Small intestine (tissue), 7 donors: ENCODE results near the gene PTPRG. TPM values are rescaled to one million over a fixed set of nuclear protein-coding genes. Genes with fewer than 3 reads are reported as not detected.

Source experiments
- DNase-seq, 2 donors: peaks; one replicate each; pipeline versions ENCODE4 v3.0.0 to v3.0.0-alpha.2; 2013
- FAIRE-seq: peaks from 2 replicates; lab custom pipeline; 2012; peaks lifted over from hg19 to GRCh38; lab: Jason Lieb, UNC
- H3K27ac ChIP-seq, 3 donors: one replicate each; pipeline ENCODE4 v1.5.1; 2013; ENCODE audit warnings: low read length in 2 of 3, mild to moderate bottlenecking in 2 of 3, control low read depth in 1 of 3, inconsistent platforms in 1 of 3, low read depth in 1 of 3, moderate library complexity in 1 of 3
- H3K27me3 ChIP-seq, 3 donors: one replicate each; pipeline ENCODE4 v1.6.1; 2013; ENCODE audit warnings: low read length in 3 of 3, inconsistent platforms in 1 of 3; ENCODE audit not compliant: control insufficient read depth in 3 of 3, insufficient read depth in 3 of 3
- H3K36me3 ChIP-seq, 3 donors: one replicate each; pipeline ENCODE4 v1.6.1; 2013; ENCODE audit warnings: low read length in 3 of 3, inconsistent platforms in 1 of 3, low read depth in 1 of 3, mild to moderate bottlenecking in 1 of 3, moderate library complexity in 1 of 3; ENCODE audit not compliant: control insufficient read depth in 3 of 3, insufficient read depth in 2 of 3
- H3K4me1 ChIP-seq, 3 donors: one replicate each; pipeline ENCODE4 v1.6.1; 2013; ENCODE audit warnings: low read length in 2 of 3, inconsistent platforms in 1 of 3, low read depth in 1 of 3, mild to moderate bottlenecking in 1 of 3, moderate library complexity in 1 of 3; ENCODE audit not compliant: control insufficient read depth in 3 of 3, insufficient read depth in 2 of 3
- H3K4me3 ChIP-seq, 3 donors: one replicate each; pipeline ENCODE4 v1.5.1; 2013; ENCODE audit warnings: low read length in 3 of 3, control low read depth in 1 of 3, inconsistent platforms in 1 of 3, low read depth in 1 of 3, mild to moderate bottlenecking in 1 of 3, moderate library complexity in 1 of 3
- H3K9me3 ChIP-seq, 2 donors: one replicate each; pipeline ENCODE4 v1.6.1; 2013; ENCODE audit warnings: low read depth in 1 of 2, low read length in 1 of 2; ENCODE audit not compliant: control insufficient read depth in 2 of 2, insufficient read depth in 1 of 2
- WGBS, 3 donors: extraction: QIAGEN DNeasy Blood & Tissue Kit; methylation state at CpG; one replicate each; pipeline ENCODE4 v1.1.7; 2013; 5-methylcytosine and 5-hydroxymethylcytosine counted together
- polyA plus RNA-seq, 4 donors: library from polyadenylated mRNA; stranded (reverse) in 3 of 4; unstranded in 1 of 4; fragments of 200-250 nt in 3 of 4; fragments of 120-200 nt in 1 of 4; gene quantifications; one replicate each; pipeline versions ENCODE4 v1.2.1 to v1.2.3, GENCODE V29; 2013
- donor health status: healthy with polysubstance abuse.
- donor health status: control.
- donor health status: control.
- donor health status: Bipolar disorder and iron deficiency.
- donor health status: healthy.

Gene PTPRG
- polyA plus RNA-seq, 4 donors: 0.81 to 18.3 (median 5.6) TPM

GRCh38 chr3:62242831-62243509 is 681.6 kb downstream of the PTPRG start:
- DNase-seq: no peak
- Histone ChIP-seq H3K27ac (no peak overlapping the region), H3K36me3 (peaks cover 0 to 5% (median 0%) of the 10 kb centered on the region in 3 donors), H3K9me3 (no peaks in the 10 kb centered on the region), H3K4me1 (peaks cover 0 to 5% (median 0%) of the 10 kb centered on the region in 3 donors), H3K4me3 (no peak overlapping the region), H3K27me3 (no peaks in the 10 kb centered on the region)
- WGBS, 3 donors: 91 to 94% (median 93%) methylated on average over 12 of the region's 12 CpGs
- no peak for FAIRE-seq

- FAIRE-seq: no peak
- Histone ChIP-seq H3K27ac (no peak overlapping the region), H3K36me3 (peaks cover 0 to 5% (median 0%) of the 10 kb centered on the region in 3 donors), H3K9me3 (no peaks in the 10 kb centered on the region), H3K4me1 (no peaks in the 10 kb centered on the region), H3K27me3 (no peaks in the 10 kb centered on the region), H3K4me3 (no peak overlapping the region)
- no peak for DNase-seq
- 52 to 68% (median 63%) methylated on average over 2 of the region's 2 CpGs for WGBS, 3 donors
These were observed 684.7 kb downstream of the PTPRG start for GRCh38 chr3:62246094-62246493.

- Histone ChIP-seq H3K27me3 (no peaks in the 10 kb centered on the region), H3K4me1 (no peaks in the 10 kb centered on the region), H3K27ac (no peak overlapping the region), H3K9me3 (no peaks in the 10 kb centered on the region), H3K36me3 (peaks cover 0 to 5% (median 0%) of the 10 kb centered on the region in 3 donors), H3K4me3 (no peak overlapping the region)
- WGBS, 3 donors: 73 to 94% (median 92%) methylated on average over 1 of the region's 1 CpG
- DNase-seq: no peak
- no peak for FAIRE-seq
These were observed 685.6 kb downstream of the PTPRG start for GRCh38 chr3:62246985-62247384.

- FAIRE-seq (no peak), DNase-seq (no peak)
- Histone ChIP-seq H3K4me1 (no peaks in the 10 kb centered on the region), H3K36me3 (no peaks in the 10 kb centered on the region), H3K27me3 (no peaks in the 10 kb centered on the region), H3K4me3 (no peak overlapping the region), H3K9me3 (no peaks in the 10 kb centered on the region), H3K27ac (no peak overlapping the region)
- 79 to 92% (median 83%) methylated on average over 1 of the region's 1 CpG for WGBS, 3 donors
These were observed 687.5 kb downstream of the PTPRG start for GRCh38 chr3:62248734-62249483.

- H3K4me3 ChIP-seq: no peak overlapping the region
- FAIRE-seq: no peak
- no peaks in the 10 kb centered on the region for H3K27me3 ChIP-seq
- WGBS, 3 donors: 76 to 89% (median 84%) methylated on average over 1 of the region's 1 CpG
- no peaks in the 10 kb centered on the region for H3K36me3 ChIP-seq
- no peaks in the 10 kb centered on the region for H3K9me3 ChIP-seq
- no peak overlapping the region for H3K27ac ChIP-seq
- DNase-seq: no peak
- H3K4me1 ChIP-seq: no peaks in the 10 kb centered on the region
These were observed 688.1 kb downstream of the PTPRG start for GRCh38 chr3:62249484-62249776.

GRCh38 chr3:62249855-62250543 is 688.6 kb downstream of the PTPRG start:
- H3K27ac ChIP-seq: no peak overlapping the region
- no peak for FAIRE-seq
- H3K27me3 ChIP-seq: no peaks in the 10 kb centered on the region
- no peaks in the 10 kb centered on the region for H3K36me3 ChIP-seq
- H3K9me3 ChIP-seq: no peaks in the 10 kb centered on the region
- no peaks in the 10 kb centered on the region for H3K4me1 ChIP-seq
- no peak for DNase-seq
- no peak overlapping the region for H3K4me3 ChIP-seq
- WGBS, 3 donors: 90 to 97% (median 94%) methylated on average over 2 of the region's 2 CpGs

DNA sequence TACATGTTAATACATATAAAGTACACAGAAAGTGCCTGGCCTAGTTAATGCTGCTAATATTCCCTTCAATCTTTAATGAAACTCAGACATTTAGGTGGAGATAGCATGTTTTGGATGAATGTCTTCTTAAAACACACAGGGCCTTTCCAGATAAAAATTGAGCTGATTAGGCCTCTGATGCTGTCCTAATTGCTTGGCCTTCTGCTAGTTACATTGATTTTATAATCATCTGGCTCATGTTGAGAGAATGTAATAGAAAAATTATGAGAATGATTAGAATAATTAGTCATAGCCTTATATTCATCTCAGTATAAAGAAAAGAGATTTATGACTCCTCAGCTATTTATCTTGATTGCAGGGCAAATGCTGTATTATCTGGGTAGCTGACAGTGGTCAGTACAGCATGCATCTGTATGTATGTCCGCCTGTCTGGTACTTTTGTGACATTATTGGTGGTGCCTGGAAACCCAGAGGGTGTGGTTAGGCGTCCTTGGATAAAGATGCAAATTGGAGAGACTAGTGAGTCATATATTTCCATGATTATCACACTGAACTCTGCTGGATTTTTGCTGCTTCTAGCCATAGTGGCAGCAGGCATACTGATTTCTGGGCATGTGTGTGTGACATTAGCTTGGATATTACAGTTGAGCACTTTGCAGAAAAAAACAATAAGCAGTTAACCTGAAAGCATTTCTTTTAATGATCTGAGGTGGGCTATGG is 691.2 kb downstream of the PTPRG start:
- Histone ChIP-seq H3K4me1 (no peaks in the 10 kb centered on the region), H3K27ac (no peak overlapping the region), H3K36me3 (peaks cover 0 to 2% (median under 1%) of the 10 kb centered on the region in 3 donors), H3K4me3 (no peak overlapping the region), H3K27me3 (no peaks in the 10 kb centered on the region), H3K9me3 (no peaks in the 10 kb centered on the region)
- DNase-seq: peak; percentile 4 to 56
- WGBS, 3 donors: 24 to 61% (median 56%) methylated on average over 2 of the region's 2 CpGs
- FAIRE-seq: no peak

DNA sequence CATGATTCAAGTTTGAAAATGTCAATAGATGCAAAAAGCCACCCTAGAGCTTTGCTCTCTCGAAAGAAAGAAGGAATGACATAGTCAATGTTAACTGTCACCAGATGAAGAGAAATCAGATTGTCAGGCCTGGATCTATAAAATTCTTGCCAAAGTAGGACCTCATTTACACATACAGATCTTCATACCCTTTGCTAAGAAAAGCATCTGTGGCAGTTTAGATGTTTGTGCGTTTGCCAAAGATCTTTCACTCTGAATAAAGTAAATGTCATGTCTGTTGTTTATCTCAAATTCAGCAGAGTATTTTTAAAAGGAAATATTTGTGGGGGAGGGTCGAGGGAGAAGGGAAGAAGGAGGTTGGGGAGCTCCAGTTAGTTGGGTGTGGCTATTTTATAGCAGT is 692.6 kb downstream of the PTPRG start:
- no peaks in the 10 kb centered on the region for H3K4me1 ChIP-seq
- no peaks in the 10 kb centered on the region for H3K9me3 ChIP-seq
- no peaks in the 10 kb centered on the region for H3K27me3 ChIP-seq
- H3K4me3 ChIP-seq: no peak overlapping the region
- DNase-seq (no peak), FAIRE-seq (no peak)
- WGBS, 3 donors: 56 to 78% (median 69%) methylated on average over 3 of the region's 3 CpGs
- peaks cover 0 to 3% (median 2%) of the 10 kb centered on the region in 3 donors for H3K36me3 ChIP-seq
- H3K27ac ChIP-seq: no peak overlapping the region
